ENCODE results near the gene SYNE1.
"Not testable (repeated sequence)": the region's sequence is repeated elsewhere in the genome, so short reads cannot be mapped to it uniquely, and the experiment has no call there.

SYNE1 gene, protein sequence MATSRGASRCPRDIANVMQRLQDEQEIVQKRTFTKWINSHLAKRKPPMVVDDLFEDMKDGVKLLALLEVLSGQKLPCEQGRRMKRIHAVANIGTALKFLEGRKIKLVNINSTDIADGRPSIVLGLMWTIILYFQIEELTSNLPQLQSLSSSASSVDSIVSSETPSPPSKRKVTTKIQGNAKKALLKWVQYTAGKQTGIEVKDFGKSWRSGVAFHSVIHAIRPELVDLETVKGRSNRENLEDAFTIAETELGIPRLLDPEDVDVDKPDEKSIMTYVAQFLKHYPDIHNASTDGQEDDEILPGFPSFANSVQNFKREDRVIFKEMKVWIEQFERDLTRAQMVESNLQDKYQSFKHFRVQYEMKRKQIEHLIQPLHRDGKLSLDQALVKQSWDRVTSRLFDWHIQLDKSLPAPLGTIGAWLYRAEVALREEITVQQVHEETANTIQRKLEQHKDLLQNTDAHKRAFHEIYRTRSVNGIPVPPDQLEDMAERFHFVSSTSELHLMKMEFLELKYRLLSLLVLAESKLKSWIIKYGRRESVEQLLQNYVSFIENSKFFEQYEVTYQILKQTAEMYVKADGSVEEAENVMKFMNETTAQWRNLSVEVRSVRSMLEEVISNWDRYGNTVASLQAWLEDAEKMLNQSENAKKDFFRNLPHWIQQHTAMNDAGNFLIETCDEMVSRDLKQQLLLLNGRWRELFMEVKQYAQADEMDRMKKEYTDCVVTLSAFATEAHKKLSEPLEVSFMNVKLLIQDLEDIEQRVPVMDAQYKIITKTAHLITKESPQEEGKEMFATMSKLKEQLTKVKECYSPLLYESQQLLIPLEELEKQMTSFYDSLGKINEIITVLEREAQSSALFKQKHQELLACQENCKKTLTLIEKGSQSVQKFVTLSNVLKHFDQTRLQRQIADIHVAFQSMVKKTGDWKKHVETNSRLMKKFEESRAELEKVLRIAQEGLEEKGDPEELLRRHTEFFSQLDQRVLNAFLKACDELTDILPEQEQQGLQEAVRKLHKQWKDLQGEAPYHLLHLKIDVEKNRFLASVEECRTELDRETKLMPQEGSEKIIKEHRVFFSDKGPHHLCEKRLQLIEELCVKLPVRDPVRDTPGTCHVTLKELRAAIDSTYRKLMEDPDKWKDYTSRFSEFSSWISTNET (N-terminal part only)

DNA sequence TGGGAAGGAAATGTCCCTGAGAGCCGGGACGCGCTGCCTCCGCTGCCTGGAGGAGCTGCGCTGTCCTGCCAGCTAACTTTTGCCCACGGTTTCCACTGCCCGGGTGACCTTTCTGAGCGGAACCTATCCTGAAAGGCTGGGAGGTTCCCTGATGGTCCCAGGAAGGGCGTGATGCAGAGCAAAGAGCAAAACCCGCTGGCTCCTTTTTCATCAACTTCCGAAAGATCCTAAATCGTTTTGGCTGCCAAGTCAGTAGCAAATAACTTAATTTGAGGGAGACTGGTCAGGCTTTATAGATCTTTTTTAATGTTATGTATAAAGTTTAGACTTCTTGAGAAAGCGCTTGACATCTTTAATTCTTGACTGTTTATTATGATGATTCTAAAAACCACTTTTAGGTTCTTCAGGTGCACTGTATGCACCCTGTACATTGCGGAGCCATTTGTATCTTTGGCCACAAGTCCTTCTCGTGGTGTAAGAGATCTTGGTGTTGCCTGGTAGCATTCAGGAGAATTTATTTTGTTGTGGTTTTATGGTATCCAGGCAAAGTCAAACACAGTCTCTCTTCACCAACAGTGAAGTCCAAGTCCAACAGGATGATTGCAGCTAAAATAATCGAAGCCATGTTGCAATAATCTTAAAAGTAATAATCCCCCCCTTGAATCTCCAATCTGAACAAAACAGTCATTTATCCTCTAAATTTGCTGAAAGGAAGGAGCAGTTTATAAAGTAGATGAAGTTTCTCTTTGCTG, at the start of gene SYNE1:
TSS of gene SYNE1 (minus strand) at position 67 of the 752 bp plus-strand sequence. CDS start 9,031 bp downstream, outside the sequence.
- peaks cover 10% of the 10 kb centered on the region for H3K4me1 ChIP-seq (ENCODE audit: control insufficient read depth, insufficient read depth, low read length)
- H3K9ac ChIP-seq (ENCODE audit: low read length in 2 of 2): peak within 1 kb of the TSS; percentile 56 to 60
- no peaks in the 10 kb centered on the region for H3K27me3 ChIP-seq (ENCODE audit: control insufficient read depth in 1 of 2, insufficient read depth in 2 of 2, low read length in 2 of 2)
- no peak within 1 kb of the TSS for H3K27ac ChIP-seq (ENCODE audit: low read length)
- H3K9me3 ChIP-seq (ENCODE audit: control insufficient read depth in 2 of 2, low read length in 2 of 2): no peaks in the 10 kb centered on the region
- H3K4me3 ChIP-seq (ENCODE audit: low read length in 2 of 2): peak within 1 kb of the TSS; percentile 88 to 92
- no peaks in the 10 kb centered on the region for H3K36me3 ChIP-seq (ENCODE audit: control insufficient read depth in 2 of 2, insufficient read depth in 2 of 2, low read length in 2 of 2)

DNA sequence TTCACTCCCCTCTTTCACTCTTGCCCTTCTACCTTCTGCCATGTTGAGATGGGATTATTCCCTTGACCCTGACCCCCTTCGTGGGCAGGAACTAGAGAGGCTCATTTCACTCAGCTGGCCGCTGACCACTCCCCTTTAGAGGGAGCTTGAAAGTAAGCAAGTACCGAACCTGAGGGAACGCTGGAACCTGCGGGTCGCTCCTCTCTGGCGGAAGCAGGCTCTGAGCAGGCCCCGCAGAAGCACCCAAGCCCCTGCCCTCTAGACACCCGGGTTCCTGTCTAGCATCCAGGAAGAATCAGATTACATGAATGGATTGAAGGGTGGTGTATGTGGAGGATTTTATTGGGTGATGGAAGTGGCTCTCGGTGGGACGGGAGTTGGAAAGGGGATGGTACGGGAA, 48.7 kb upstream of the SYNE1 start:
- Histone ChIP-seq H3K9ac (ENCODE audit: low read length in 2 of 2) (no peak overlapping the region), H3K9me3 (ENCODE audit: control insufficient read depth in 2 of 2, low read length in 2 of 2) (no peaks in the 10 kb centered on the region), H3K36me3 (ENCODE audit: control insufficient read depth in 2 of 2, insufficient read depth in 2 of 2, low read length in 2 of 2) (no peaks in the 10 kb centered on the region), H3K4me3 (ENCODE audit: low read length in 2 of 2) (no peak overlapping the region), H3K4me1 (ENCODE audit: control insufficient read depth, insufficient read depth, low read length) (no peaks in the 10 kb centered on the region), H3K27me3 (ENCODE audit: control insufficient read depth in 1 of 2, insufficient read depth in 2 of 2, low read length in 2 of 2) (no peaks in the 10 kb centered on the region), H3K27ac (ENCODE audit: low read length) (no peak overlapping the region)

DNA sequence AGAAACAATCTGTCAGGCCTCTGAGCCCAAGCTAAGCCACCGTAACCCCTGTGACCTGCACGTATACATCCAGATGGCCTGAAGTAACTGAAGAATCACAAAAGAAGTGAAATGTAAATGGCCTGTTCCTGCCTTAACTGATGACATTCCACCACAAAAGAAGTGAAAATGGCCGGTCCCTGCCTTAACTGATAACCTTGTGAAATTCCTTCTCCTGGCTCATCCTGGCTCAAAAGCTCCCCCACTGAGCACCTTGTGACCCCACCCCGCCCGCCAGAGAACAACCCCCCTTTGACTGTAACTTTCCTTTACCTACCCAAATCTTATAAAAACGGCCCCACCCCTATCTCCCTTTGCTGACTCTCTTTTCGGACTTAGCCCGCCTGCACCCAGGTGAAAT, 45.8 kb upstream of the SYNE1 start:
- not testable (repeated sequence) for H3K9me3 ChIP-seq (ENCODE audit: control insufficient read depth in 2 of 2, low read length in 2 of 2); H3K4me1 ChIP-seq (ENCODE audit: control insufficient read depth, insufficient read depth, low read length); H3K9ac ChIP-seq (ENCODE audit: low read length in 2 of 2); H3K4me3 ChIP-seq (ENCODE audit: low read length in 2 of 2); H3K36me3 ChIP-seq (ENCODE audit: control insufficient read depth in 2 of 2, insufficient read depth in 2 of 2, low read length in 2 of 2); H3K27me3 ChIP-seq (ENCODE audit: control insufficient read depth in 1 of 2, insufficient read depth in 2 of 2, low read length in 2 of 2); H3K27ac ChIP-seq (ENCODE audit: low read length)

DNA sequence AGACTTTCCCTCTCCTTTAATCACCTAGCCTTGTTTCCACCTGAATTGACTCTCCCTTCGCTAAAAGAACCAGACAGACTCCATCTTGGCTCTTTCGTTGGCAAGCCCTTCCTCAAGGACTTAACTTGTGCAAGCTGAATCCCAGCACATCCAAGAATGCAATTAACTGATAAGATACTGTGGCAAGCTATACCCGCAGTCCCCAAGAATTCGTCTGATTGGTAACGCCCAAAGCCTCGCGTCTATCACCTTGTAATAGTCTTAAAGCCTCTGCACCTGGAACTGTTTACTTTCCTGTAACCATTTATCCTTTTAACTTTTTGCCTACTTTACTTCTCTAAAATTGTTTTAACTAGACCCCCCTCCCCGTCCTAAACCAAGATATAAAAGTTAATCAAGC, 45.0 kb upstream of the SYNE1 start:
- Histone ChIP-seq H3K4me3 (ENCODE audit: low read length in 2 of 2) (no peak overlapping the region), H3K9ac (ENCODE audit: low read length in 2 of 2) (no peak overlapping the region), H3K27me3 (ENCODE audit: control insufficient read depth in 1 of 2, insufficient read depth in 2 of 2, low read length in 2 of 2) (no peaks in the 10 kb centered on the region), H3K9me3 (ENCODE audit: control insufficient read depth in 2 of 2, low read length in 2 of 2) (no peaks in the 10 kb centered on the region), H3K4me1 (ENCODE audit: control insufficient read depth, insufficient read depth, low read length) (no peaks in the 10 kb centered on the region), H3K27ac (ENCODE audit: low read length) (no peak overlapping the region), H3K36me3 (ENCODE audit: control insufficient read depth in 2 of 2, insufficient read depth in 2 of 2, low read length in 2 of 2) (no peaks in the 10 kb centered on the region)

DNA sequence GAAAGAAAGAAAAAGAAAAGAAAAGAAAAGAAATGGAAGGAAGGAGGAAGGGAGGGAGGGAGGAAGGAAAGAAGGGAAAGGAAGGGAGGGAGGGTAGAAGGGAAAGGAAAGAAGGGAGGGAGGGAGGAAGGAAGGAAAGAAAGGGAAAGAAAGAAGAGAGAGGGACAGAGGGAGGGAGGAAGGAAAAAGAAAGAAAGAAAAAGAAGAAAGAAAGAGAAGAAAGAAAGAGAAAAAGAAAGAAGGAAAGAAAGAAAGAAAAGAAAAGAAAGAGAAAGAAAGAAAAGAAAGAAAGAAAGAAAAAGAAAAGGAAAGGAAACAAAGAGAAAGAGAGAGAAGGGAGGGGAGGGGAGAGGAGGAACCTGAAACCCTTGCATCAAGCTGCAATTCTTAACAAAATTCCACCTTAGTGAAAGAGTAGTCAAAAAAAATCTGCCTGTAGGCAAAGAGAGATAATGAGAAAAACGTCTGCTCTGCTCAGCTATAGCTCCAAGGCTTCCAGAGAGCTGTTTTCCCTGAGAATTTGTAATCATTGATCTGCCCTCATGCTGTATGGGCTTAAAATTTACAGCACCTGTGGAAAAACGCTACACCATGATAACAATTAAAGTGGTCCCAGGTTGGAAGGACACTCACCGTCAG, 43.8 kb upstream of the SYNE1 start:
- Histone ChIP-seq H3K9me3 (ENCODE audit: control insufficient read depth in 2 of 2, low read length in 2 of 2) (no peaks in the 10 kb centered on the region), H3K4me3 (ENCODE audit: low read length in 2 of 2) (no peak overlapping the region), H3K4me1 (ENCODE audit: control insufficient read depth, insufficient read depth, low read length) (no peaks in the 10 kb centered on the region), H3K9ac (ENCODE audit: low read length in 2 of 2) (no peak overlapping the region), H3K27ac (ENCODE audit: low read length) (no peak overlapping the region), H3K27me3 (ENCODE audit: control insufficient read depth in 1 of 2, insufficient read depth in 2 of 2, low read length in 2 of 2) (no peaks in the 10 kb centered on the region), H3K36me3 (ENCODE audit: control insufficient read depth in 2 of 2, insufficient read depth in 2 of 2, low read length in 2 of 2) (no peaks in the 10 kb centered on the region)

DNA sequence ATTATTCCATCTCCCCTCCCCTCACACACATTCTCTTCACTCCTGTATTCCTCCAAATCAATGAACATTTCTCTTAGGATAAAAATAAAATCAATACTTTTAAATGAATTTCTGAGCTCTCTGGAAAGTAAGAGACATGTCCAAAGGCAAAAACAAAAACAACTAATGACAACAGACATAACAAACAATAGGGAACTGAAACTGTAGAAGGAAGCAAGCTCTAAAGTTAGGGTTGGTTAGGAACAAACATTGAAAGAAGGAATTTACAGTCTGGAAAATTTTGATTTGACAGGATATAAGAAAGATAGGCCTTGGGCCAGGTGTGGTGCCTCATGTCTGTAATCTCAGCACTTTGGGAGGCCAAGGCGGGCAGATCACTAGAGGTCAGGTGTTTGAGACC, 43.0 kb upstream of the SYNE1 start:
- Histone ChIP-seq H3K9me3 (ENCODE audit: control insufficient read depth in 2 of 2, low read length in 2 of 2) (no peaks in the 10 kb centered on the region), H3K4me1 (ENCODE audit: control insufficient read depth, insufficient read depth, low read length) (no peaks in the 10 kb centered on the region), H3K36me3 (ENCODE audit: control insufficient read depth in 2 of 2, insufficient read depth in 2 of 2, low read length in 2 of 2) (no peaks in the 10 kb centered on the region), H3K9ac (ENCODE audit: low read length in 2 of 2) (no peak overlapping the region), H3K4me3 (ENCODE audit: low read length in 2 of 2) (no peak overlapping the region), H3K27me3 (ENCODE audit: control insufficient read depth in 1 of 2, insufficient read depth in 2 of 2, low read length in 2 of 2) (no peaks in the 10 kb centered on the region), H3K27ac (ENCODE audit: low read length) (no peak overlapping the region)

DNA sequence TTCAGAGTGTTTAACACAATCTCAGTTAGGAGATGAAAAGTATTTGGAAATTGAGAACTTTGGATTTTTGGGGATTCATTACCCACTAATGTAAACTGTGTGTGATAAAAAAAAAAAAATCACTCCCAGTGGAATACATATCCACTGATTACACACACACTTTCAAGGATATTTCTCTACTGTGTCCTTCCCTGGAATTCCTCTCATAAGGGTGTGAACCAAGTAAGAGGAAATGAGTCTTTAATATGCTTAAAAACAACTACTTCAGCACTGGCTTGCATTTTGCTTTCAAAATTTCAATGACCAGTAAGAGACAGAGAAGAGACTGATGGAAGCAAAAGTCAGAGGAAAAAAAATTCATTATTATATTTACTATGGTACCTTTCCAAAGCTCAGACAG, 36.1 kb upstream of the SYNE1 start:
- no peaks in the 10 kb centered on the region for H3K27me3 ChIP-seq (ENCODE audit: control insufficient read depth in 1 of 2, insufficient read depth in 2 of 2, low read length in 2 of 2)
- no peaks in the 10 kb centered on the region for H3K36me3 ChIP-seq (ENCODE audit: control insufficient read depth in 2 of 2, insufficient read depth in 2 of 2, low read length in 2 of 2)

DNA sequence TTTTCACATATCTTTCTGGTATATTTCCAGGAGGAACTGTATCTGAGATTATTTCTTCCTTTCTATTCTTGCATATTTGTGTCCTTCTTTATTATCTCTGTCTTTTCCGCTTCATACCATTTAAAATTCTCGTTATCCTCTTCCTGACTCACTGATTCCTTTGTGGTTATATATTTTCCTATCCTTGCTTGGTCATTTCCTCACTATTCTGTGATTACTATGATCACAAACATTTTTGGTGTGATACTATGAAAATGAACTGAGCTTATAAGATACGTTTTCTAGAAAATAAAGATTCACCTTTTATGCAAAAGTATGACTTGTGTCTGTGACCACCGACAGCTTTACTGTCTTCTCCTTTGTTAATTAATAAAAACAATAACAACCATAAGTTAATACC, 34.0 kb upstream of the SYNE1 start:
- Histone ChIP-seq H3K9me3 (ENCODE audit: control insufficient read depth in 2 of 2, low read length in 2 of 2) (no peaks in the 10 kb centered on the region), H3K36me3 (ENCODE audit: control insufficient read depth in 2 of 2, insufficient read depth in 2 of 2, low read length in 2 of 2) (no peaks in the 10 kb centered on the region), H3K27ac (ENCODE audit: low read length) (no peak overlapping the region), H3K4me3 (ENCODE audit: low read length in 2 of 2) (no peak overlapping the region), H3K9ac (ENCODE audit: low read length in 2 of 2) (no peak overlapping the region), H3K4me1 (ENCODE audit: control insufficient read depth, insufficient read depth, low read length) (no peaks in the 10 kb centered on the region), H3K27me3 (ENCODE audit: control insufficient read depth in 1 of 2, insufficient read depth in 2 of 2, low read length in 2 of 2) (no peaks in the 10 kb centered on the region)

More for the DNA sequence above, 36.1 kb upstream of the SYNE1 start:
- no peaks in the 10 kb centered on the region for H3K4me1 ChIP-seq (ENCODE audit: control insufficient read depth, insufficient read depth, low read length)
- H3K9ac ChIP-seq (ENCODE audit: low read length in 2 of 2): no peak overlapping the region
- no peak overlapping the region for H3K4me3 ChIP-seq (ENCODE audit: low read length in 2 of 2)
- H3K9me3 ChIP-seq (ENCODE audit: control insufficient read depth in 2 of 2, low read length in 2 of 2): no peaks in the 10 kb centered on the region
- no peak overlapping the region for H3K27ac ChIP-seq (ENCODE audit: low read length)

DNA sequence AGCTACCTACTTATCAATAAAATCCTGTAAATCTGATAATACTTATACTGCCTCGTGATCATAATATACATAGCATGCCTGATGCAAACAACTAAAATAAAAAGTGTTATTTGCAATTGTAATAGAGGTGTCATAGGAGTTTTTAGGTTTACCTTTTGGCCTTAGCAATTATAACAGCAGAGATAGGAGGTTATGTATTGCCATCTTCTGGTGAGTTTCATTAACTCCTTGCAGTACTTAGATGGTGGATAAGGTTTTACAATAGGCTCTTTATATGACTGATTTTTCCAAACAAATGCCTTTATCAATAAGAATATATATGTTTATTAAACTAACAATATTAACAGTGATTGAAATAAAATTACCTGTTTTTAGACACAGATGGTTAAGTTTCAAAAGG, 32.7 kb upstream of the SYNE1 start:
- no peaks in the 10 kb centered on the region for H3K36me3 ChIP-seq (ENCODE audit: control insufficient read depth in 2 of 2, insufficient read depth in 2 of 2, low read length in 2 of 2)
- H3K4me3 ChIP-seq (ENCODE audit: low read length in 2 of 2): no peak overlapping the region

DNA sequence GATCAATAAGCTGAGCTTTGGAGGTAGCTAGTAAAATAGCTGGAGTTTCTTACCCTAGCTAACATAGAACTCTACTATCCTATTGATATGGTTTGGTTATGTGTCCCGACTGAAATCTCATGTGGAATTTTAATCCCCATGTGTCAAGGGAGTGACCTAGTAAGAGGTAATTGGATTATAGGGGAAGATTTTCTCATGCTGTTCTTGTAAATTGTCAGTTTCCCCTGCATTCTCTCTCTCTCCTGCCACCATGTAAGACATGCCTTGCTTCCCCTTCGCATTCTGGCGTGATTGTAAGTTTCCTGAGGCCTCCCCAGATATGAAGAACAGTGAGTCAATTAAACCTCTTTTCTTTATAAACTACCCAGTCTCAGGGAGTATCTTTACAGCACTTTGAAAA, 24.6 kb upstream of the SYNE1 start:
- no peaks in the 10 kb centered on the region for H3K4me1 ChIP-seq (ENCODE audit: control insufficient read depth, insufficient read depth, low read length)
- no peak overlapping the region for H3K27ac ChIP-seq (ENCODE audit: low read length)
- no peak overlapping the region for H3K9ac ChIP-seq (ENCODE audit: low read length in 2 of 2)
- H3K4me3 ChIP-seq (ENCODE audit: low read length in 2 of 2): no peak overlapping the region
- H3K9me3 ChIP-seq (ENCODE audit: control insufficient read depth in 2 of 2, low read length in 2 of 2): no peaks in the 10 kb centered on the region
- no peaks in the 10 kb centered on the region for H3K27me3 ChIP-seq (ENCODE audit: control insufficient read depth in 1 of 2, insufficient read depth in 2 of 2, low read length in 2 of 2)
- H3K36me3 ChIP-seq (ENCODE audit: control insufficient read depth in 2 of 2, insufficient read depth in 2 of 2, low read length in 2 of 2): no peaks in the 10 kb centered on the region

More for the DNA sequence above, 32.7 kb upstream of the SYNE1 start:
- Histone ChIP-seq H3K4me1 (ENCODE audit: control insufficient read depth, insufficient read depth, low read length) (no peaks in the 10 kb centered on the region), H3K9me3 (ENCODE audit: control insufficient read depth in 2 of 2, low read length in 2 of 2) (no peaks in the 10 kb centered on the region), H3K9ac (ENCODE audit: low read length in 2 of 2) (no peak overlapping the region), H3K27me3 (ENCODE audit: control insufficient read depth in 1 of 2, insufficient read depth in 2 of 2, low read length in 2 of 2) (no peaks in the 10 kb centered on the region), H3K27ac (ENCODE audit: low read length) (no peak overlapping the region)

All from stomach smooth muscle (tissue), 2 donors.